ENCODE results near the gene TNP1. TPM values are rescaled to one million over a fixed set of nuclear protein-coding genes. Genes with fewer than 3 reads are reported as not detected.

The TNP1 gene
- total RNA-seq, 1 donor from 2014 or later, result not detected

GRCh38 chr2:216903470-216903869 lies 43.6 kb upstream of the TNP1 start:
- peaks cover 8% of the 10 kb centered on the region for H3K36me3 Mint-ChIP-seq (ENCODE audit: low read depth)
- TF ChIP-seq CTCF (IDR thresholded peaks at IDR 0.05), result no peak
- H3K27ac Mint-ChIP-seq (ENCODE audit: unreplicated experiment), result no peak overlapping the region
- no peaks in the 10 kb centered on the region for H3K27me3 Mint-ChIP-seq (ENCODE audit: low read depth)
- DNase-seq (ENCODE audit: low spot score), result no peak
- H3K4me1 Mint-ChIP-seq (ENCODE audit: low read depth), result no peaks in the 10 kb centered on the region
- H3K9me3 Mint-ChIP-seq (ENCODE audit: low read depth), result peaks cover 21% of the 10 kb centered on the region
- H3K4me3 Mint-ChIP-seq (ENCODE audit: unreplicated experiment), result no peak overlapping the region

GRCh38 chr2:216901273-216901672 lies 41.4 kb upstream of the TNP1 start:
- H3K9me3 Mint-ChIP-seq (ENCODE audit: low read depth), result peaks cover 27% of the 10 kb centered on the region
- peaks cover 10% of the 10 kb centered on the region for H3K36me3 Mint-ChIP-seq (ENCODE audit: low read depth)
- peaks cover 2% of the 10 kb centered on the region for H3K4me1 Mint-ChIP-seq (ENCODE audit: low read depth)
- no peak for DNase-seq (ENCODE audit: low spot score)
- H3K4me3 Mint-ChIP-seq (ENCODE audit: unreplicated experiment), result no peak overlapping the region
- no peaks in the 10 kb centered on the region for H3K27me3 Mint-ChIP-seq (ENCODE audit: low read depth)
- H3K27ac Mint-ChIP-seq (ENCODE audit: unreplicated experiment), result no peak overlapping the region
- TF ChIP-seq CTCF (IDR thresholded peaks at IDR 0.05), result no peak

GRCh38 chr2:216900406-216900805 lies 40.5 kb upstream of the TNP1 start:
- TF ChIP-seq CTCF (IDR thresholded peaks at IDR 0.05), result no peak

GRCh38 chr2:216897561-216898203 lies 37.8 kb upstream of the TNP1 start:
- Mint-ChIP-seq H3K4me1 (ENCODE audit: low read depth) (peaks cover 2% of the 10 kb centered on the region), H3K27me3 (ENCODE audit: low read depth) (no peaks in the 10 kb centered on the region), H3K9me3 (ENCODE audit: low read depth) (peaks cover 9% of the 10 kb centered on the region), H3K36me3 (ENCODE audit: low read depth) (peaks cover 7% of the 10 kb centered on the region), H3K27ac (ENCODE audit: unreplicated experiment) (no peak overlapping the region), H3K4me3 (ENCODE audit: unreplicated experiment) (no peak overlapping the region)
- TF ChIP-seq CTCF (IDR thresholded peaks at IDR 0.05), result no peak
- no peak for DNase-seq (ENCODE audit: low spot score)

More at GRCh38 chr2:216900406-216900805, 40.5 kb upstream of the TNP1 start:
- Mint-ChIP-seq H3K27ac (ENCODE audit: unreplicated experiment) (no peak overlapping the region), H3K4me1 (ENCODE audit: low read depth) (peaks cover 2% of the 10 kb centered on the region), H3K27me3 (ENCODE audit: low read depth) (no peaks in the 10 kb centered on the region), H3K9me3 (ENCODE audit: low read depth) (peaks cover 27% of the 10 kb centered on the region), H3K4me3 (ENCODE audit: unreplicated experiment) (no peak overlapping the region), H3K36me3 (ENCODE audit: low read depth) (peaks cover 10% of the 10 kb centered on the region)
- DNase-seq (ENCODE audit: low spot score), result no peak

- no peak overlapping the region for H3K4me3 Mint-ChIP-seq (ENCODE audit: unreplicated experiment)
- DNase-seq (ENCODE audit: low spot score), result no peak
- H3K27ac Mint-ChIP-seq (ENCODE audit: unreplicated experiment), result no peak overlapping the region
- no peak for TF ChIP-seq CTCF (IDR thresholded peaks at IDR 0.05)
- no peaks in the 10 kb centered on the region for H3K4me1 Mint-ChIP-seq (ENCODE audit: low read depth)
- peaks cover 8% of the 10 kb centered on the region for H3K9me3 Mint-ChIP-seq (ENCODE audit: low read depth)
- H3K36me3 Mint-ChIP-seq (ENCODE audit: low read depth), result no peaks in the 10 kb centered on the region
- H3K27me3 Mint-ChIP-seq (ENCODE audit: low read depth), result no peaks in the 10 kb centered on the region
Observed at GRCh38 chr2:216890138-216890537, 30.3 kb upstream of the TNP1 start.
